Measurements from ENCODE around the gene COL6A2. TPM values are rescaled to one million over a fixed set of nuclear protein-coding genes. Genes with fewer than 3 reads are reported as not detected.

COL6A2 gene
- polyA plus RNA-seq, 3 donors = 0.01 TPM; not detected in 2

DNA sequence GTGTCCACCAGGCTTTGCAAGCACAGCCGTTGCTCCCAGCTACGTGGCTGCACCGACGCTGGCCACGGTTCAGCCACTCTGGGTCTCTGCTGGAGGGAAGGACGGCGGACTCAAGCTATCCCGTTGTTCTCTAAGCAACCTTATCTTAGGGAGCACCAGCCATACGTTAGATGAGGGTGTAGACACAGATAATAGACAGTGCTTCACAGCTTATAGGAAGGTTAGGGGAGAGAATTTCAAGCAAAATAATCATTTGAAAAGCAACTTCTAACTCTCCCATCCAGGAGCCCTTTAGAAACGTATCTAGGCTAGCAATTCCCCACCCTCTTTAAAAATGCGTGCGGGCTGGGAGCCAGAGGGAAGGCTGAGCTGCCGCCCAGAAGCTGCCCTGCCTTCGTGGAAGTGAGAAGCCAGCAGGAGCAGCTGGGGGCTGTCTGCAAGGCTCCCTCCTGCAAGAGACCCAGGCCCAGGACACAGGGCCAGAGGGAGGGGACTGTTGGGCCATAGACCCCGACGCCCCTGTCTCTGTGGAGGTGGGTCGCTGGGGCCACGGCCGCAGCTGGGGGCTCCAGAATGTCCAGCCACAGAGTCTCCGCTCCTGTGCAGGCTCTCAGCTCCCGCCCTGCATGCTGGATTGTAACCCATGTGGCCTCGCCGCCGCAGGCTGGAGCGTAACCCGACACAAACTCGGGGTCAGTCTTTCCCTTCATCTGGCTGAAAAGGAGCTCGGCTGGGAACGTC is 31.2 kb upstream of the COL6A2 start:
- no peaks in the 10 kb centered on the region for H3K36me3 Mint-ChIP-seq
- TF ChIP-seq, protein P1, sequence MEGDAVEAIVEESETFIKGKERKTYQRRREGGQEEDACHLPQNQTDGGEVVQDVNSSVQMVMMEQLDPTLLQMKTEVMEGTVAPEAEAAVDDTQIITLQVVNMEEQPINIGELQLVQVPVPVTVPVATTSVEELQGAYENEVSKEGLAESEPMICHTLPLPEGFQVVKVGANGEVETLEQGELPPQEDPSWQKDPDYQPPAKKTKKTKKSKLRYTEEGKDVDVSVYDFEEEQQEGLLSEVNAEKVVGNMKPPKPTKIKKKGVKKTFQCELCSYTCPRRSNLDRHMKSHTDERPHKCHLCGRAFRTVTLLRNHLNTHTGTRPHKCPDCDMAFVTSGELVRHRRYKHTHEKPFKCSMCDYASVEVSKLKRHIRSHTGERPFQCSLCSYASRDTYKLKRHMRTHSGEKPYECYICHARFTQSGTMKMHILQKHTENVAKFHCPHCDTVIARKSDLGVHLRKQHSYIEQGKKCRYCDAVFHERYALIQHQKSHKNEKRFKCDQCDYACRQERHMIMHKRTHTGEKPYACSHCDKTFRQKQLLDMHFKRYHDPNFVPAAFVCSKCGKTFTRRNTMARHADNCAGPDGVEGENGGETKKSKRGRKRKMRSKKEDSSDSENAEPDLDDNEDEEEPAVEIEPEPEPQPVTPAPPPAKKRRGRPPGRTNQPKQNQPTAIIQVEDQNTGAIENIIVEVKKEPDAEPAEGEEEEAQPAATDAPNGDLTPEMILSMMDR (IDR thresholded peaks at IDR 0.05) = no peak
- H3K27ac Mint-ChIP-seq = peak overlapping the region in 1 of 7 donors; percentile 20
- no peaks in the 10 kb centered on the region for H3K36me3 ChIP-seq (replicated peaks in 1 of 2; ENCODE audit: control insufficient read depth in 1 of 2, insufficient read depth in 2 of 2, low read length in 2 of 2)
- H3K4me2 ChIP-seq (replicated peaks; ENCODE audit: extremely low read depth, low read length, poor library complexity, severe bottlenecking) = no peak overlapping the region
- H3K27me3 ChIP-seq (ENCODE audit: control insufficient read depth in 2 of 2, insufficient read depth in 2 of 2, low read length in 2 of 2) = peaks cover 0 to 9% of the 10 kb centered on the region in 2 donors
- H4K20me1 ChIP-seq (ENCODE audit: insufficient read depth, low read length) = no peaks in the 10 kb centered on the region
- H3K4me3 Mint-ChIP-seq = peak overlapping the region in 1 of 2 donors; percentile 13
- H3K27ac ChIP-seq (ENCODE audit: low read depth in 1 of 2, low read length in 2 of 2) = no peak overlapping the region
- peaks cover 9 to 24% (median 9%) of the 10 kb centered on the region in 3 donors for H3K27me3 Mint-ChIP-seq (ENCODE audit: low read depth in 3 of 3)
- no peak overlapping the region for H2AFZ ChIP-seq (ENCODE audit: insufficient read depth, low read depth, low read length, poor library complexity, severe bottlenecking)
- WGBS (ENCODE audit: insufficient coverage) = 91% methylated on average over 22 of the region's 29 CpGs
- H3K79me2 ChIP-seq (ENCODE audit: insufficient read depth, low read length) = no peaks in the 10 kb centered on the region
- H3K9me3 ChIP-seq (replicated peaks in 1 of 2; ENCODE audit: control insufficient read depth in 1 of 2, insufficient read depth in 1 of 2, low read length in 2 of 2) = peaks cover 17 to 37% of the 10 kb centered on the region in 2 donors
- H3K9me3 Mint-ChIP-seq = peaks cover 14 to 36% (median 29%) of the 10 kb centered on the region in 7 donors
- H3K4me1 ChIP-seq (ENCODE audit: control insufficient read depth in 1 of 2, insufficient read depth in 2 of 2, low read length in 2 of 2) = peaks cover 0 to 3% of the 10 kb centered on the region in 2 donors
- H3K9ac ChIP-seq (ENCODE audit: insufficient read depth, low read length, poor library complexity, severe bottlenecking) = no peak overlapping the region
- peaks cover 4% of the 10 kb centered on the region for H3K4me1 Mint-ChIP-seq
- H3K4me3 ChIP-seq (replicated peaks in 1 of 3; ENCODE audit: low read depth in 2 of 3, low read length in 3 of 3) = no peak overlapping the region
- no peak for DNase-seq
- intact Hi-C loops (cut with micrococcal nuclease) = no loop called here

DNA sequence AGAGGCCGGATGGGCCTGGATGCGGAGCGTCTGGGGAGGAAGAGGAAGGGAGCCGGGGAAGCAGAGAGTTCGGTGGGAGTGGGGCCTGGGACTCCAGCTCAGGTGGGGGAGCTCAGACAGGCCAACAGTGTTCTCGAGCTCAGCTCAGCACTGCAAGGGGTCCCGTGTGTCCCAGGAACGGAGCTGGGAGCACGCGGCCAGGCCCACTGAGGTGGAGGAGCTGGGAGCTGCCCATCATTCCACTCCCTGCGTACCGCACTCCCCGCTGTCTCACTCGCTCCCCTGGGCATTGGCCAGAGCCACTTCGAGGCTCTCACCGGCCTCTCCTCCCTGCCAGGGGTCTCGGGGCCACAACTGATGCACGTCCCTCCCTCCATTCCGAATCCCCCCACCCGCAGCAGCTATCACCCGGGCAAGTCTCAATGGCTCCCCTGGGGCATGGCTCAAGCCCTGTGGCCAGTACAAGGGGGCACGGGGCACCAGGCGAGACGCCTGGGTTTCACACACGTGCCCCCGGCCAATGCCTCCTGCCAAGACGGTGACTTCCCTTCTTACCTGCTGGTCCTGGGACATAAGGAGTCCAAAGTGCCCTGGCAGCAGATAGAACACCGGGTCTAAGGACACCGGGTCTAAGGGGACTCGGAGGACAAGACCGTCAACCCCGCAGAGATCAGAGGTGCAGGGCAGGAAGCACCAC is 30.3 kb upstream of the COL6A2 start:
- peaks cover 0 to 7% of the 10 kb centered on the region in 2 donors for H3K27me3 ChIP-seq (ENCODE audit: control insufficient read depth in 2 of 2, insufficient read depth in 2 of 2, low read length in 2 of 2)
- no peak overlapping the region for H2AFZ ChIP-seq (ENCODE audit: insufficient read depth, low read depth, low read length, poor library complexity, severe bottlenecking)
- peaks cover 8 to 28% of the 10 kb centered on the region in 2 donors for H3K9me3 ChIP-seq (replicated peaks in 1 of 2; ENCODE audit: control insufficient read depth in 1 of 2, insufficient read depth in 1 of 2, low read length in 2 of 2)
- H3K4me2 ChIP-seq (replicated peaks; ENCODE audit: extremely low read depth, low read length, poor library complexity, severe bottlenecking) = no peak overlapping the region
- intact Hi-C loops (cut with micrococcal nuclease) = no loop called here
- H4K20me1 ChIP-seq (ENCODE audit: insufficient read depth, low read length) = no peaks in the 10 kb centered on the region
- no peak overlapping the region for H3K27ac ChIP-seq (ENCODE audit: low read depth in 1 of 2, low read length in 2 of 2)
- TF ChIP-seq, protein P1 (IDR thresholded peaks at IDR 0.05) = no peak
- peaks cover 4% of the 10 kb centered on the region for H3K4me1 Mint-ChIP-seq
- H3K9me3 Mint-ChIP-seq = peaks cover 7 to 27% (median 21%) of the 10 kb centered on the region in 7 donors
- H3K27me3 Mint-ChIP-seq (ENCODE audit: low read depth in 3 of 3) = peaks cover 8 to 21% (median 12%) of the 10 kb centered on the region in 3 donors
- DNase-seq = no peak
- no peak overlapping the region for H3K4me3 Mint-ChIP-seq
- no peaks in the 10 kb centered on the region for H3K79me2 ChIP-seq (ENCODE audit: insufficient read depth, low read length)
- H3K9ac ChIP-seq (ENCODE audit: insufficient read depth, low read length, poor library complexity, severe bottlenecking) = no peak overlapping the region
- H3K27ac Mint-ChIP-seq = no peak overlapping the region
- no peaks in the 10 kb centered on the region for H3K36me3 ChIP-seq (replicated peaks in 1 of 2; ENCODE audit: control insufficient read depth in 1 of 2, insufficient read depth in 2 of 2, low read length in 2 of 2)
- WGBS (ENCODE audit: insufficient coverage) = 95% methylated on average over 27 of the region's 32 CpGs
- peaks cover 0 to 3% of the 10 kb centered on the region in 2 donors for H3K4me1 ChIP-seq (ENCODE audit: control insufficient read depth in 1 of 2, insufficient read depth in 2 of 2, low read length in 2 of 2)
- no peaks in the 10 kb centered on the region for H3K36me3 Mint-ChIP-seq
- H3K4me3 ChIP-seq (replicated peaks in 1 of 3; ENCODE audit: low read depth in 2 of 3, low read length in 3 of 3) = no peak overlapping the region

Measured in CD14-positive monocyte (primary cell).